Caki2 (cell line): ENCODE data around the gene RPS27. TPM values are rescaled to one million over a fixed set of nuclear protein-coding genes. Genes with fewer than 3 reads are reported as not detected.
"Not testable (repeated sequence)": the region's sequence is repeated elsewhere in the genome, so short reads cannot be mapped to it uniquely, and the experiment has no call there.

ENCODE experiments used
- DNase-seq: peaks from one replicate; pipeline ENCODE4 v3.0.0-alpha.2; 2015; ENCODE audit warnings: low read depth
- in situ Hi-C: cut with HindIII; loops from 2 replicates; pipeline ENCODE4 v1.10.0; 2016; ENCODE audit warnings: low sequenced_read_pairs, low pct_unique_long_range_greater_than_20kb, mixed read lengths
- total RNA-seq: library from RNA; depleted of rRNA; stranded (reverse); fragments of >200 nt; shearing (Covaris generic); gene quantifications from 2 replicates; pipeline ENCODE4 v1.2.3, GENCODE V29; 2014; ENCODE audit warnings: low replicate concordance; rRNA removed

Gene RPS27
- total RNA-seq, 1 experiment from 2014 or later, result 2,094 TPM

GRCh38 chr1:154019940-154020339 lies 29.4 kb downstream of the RPS27 start:
- no peak for DNase-seq
- in situ Hi-C loops, result no loop called here

GRCh38 chr1:154033697-154034096 lies 43.1 kb downstream of the RPS27 start:
- in situ Hi-C loops, DNase-seq: not testable (repeated sequence)

Other genes with a start within 250 kb of the RPS27 start
- 34.8 and 43.2 TPM in 2 replicates for gene SLC27A3, start 215.4 kb upstream of the RPS27 start, total RNA-seq
- gene GATAD2B, start 67.8 kb upstream of the RPS27 start, total RNA-seq, result 1.1 and 1.4 TPM in 2 replicates
- gene DENND4B, start 44.0 kb upstream of the RPS27 start, total RNA-seq, result 5.5 and 7.7 TPM in 2 replicates
- gene CRTC2, start 32.1 kb upstream of the RPS27 start, total RNA-seq, result 2.2 and 8.7 TPM in 2 replicates
- 320 and 348 TPM in 2 replicates for gene SLC39A1, start 27.2 kb upstream of the RPS27 start, total RNA-seq
- 28.4 and 32.2 TPM in 2 replicates for gene CREB3L4, start 22.9 kb upstream of the RPS27 start, total RNA-seq
- 355 and 416 TPM in 2 replicates for gene JTB, start 13.1 kb upstream of the RPS27 start, total RNA-seq
- gene RAB13, start 4.4 kb upstream of the RPS27 start, total RNA-seq, result 18.3 and 34.7 TPM in 2 replicates
- 0.07 TPM in 1 of 2 replicates, not detected in the other for gene NUP210L, start 164.3 kb downstream of the RPS27 start, total RNA-seq
- 631 and 793 TPM in 2 replicates for gene TPM3, start 201.3 kb downstream of the RPS27 start, total RNA-seq
- not detected in 2 replicates for gene CFAP141, start 215.6 kb downstream of the RPS27 start, total RNA-seq
- gene UBAP2L, start 230.2 kb downstream of the RPS27 start, total RNA-seq, result 68.5 and 85.7 TPM in 2 replicates